ENCODE data around the gene ZBTB8OS. TPM values are rescaled to one million over a fixed set of nuclear protein-coding genes. Genes with fewer than 3 reads are reported as not detected.

The ZBTB8OS gene
- total RNA-seq, 4 donors from 2014 or later = 14.1 to 51.8 (median 22.9) TPM

GRCh38 chr1:32683397-32683796, 33.0 kb upstream of the ZBTB8OS start:
- no peak for TF ChIP-seq CTCF (IDR thresholded peaks at IDR 0.05; ENCODE audit: low read depth)

- no peak for TF ChIP-seq CTCF (IDR thresholded peaks at IDR 0.05; ENCODE audit: low read depth)
These were observed 31.6 kb upstream of the ZBTB8OS start for GRCh38 chr1:32681999-32682398.

GRCh38 chr1:32681509-32681908, 31.2 kb upstream of the ZBTB8OS start:
- no peak for TF ChIP-seq CTCF (IDR thresholded peaks at IDR 0.05; ENCODE audit: low read depth)

- TF ChIP-seq CTCF (IDR thresholded peaks at IDR 0.05; ENCODE audit: low read depth) = no peak
These were observed 30.3 kb upstream of the ZBTB8OS start for GRCh38 chr1:32680642-32681041.

- no peak for TF ChIP-seq CTCF (IDR thresholded peaks at IDR 0.05; ENCODE audit: low read depth)
These were observed 26.6 kb upstream of the ZBTB8OS start for GRCh38 chr1:32676945-32677344.

GRCh38 chr1:32666901-32667566, 16.7 kb upstream of the ZBTB8OS start:
- no peak for TF ChIP-seq CTCF (IDR thresholded peaks at IDR 0.05; ENCODE audit: low read depth)

- no peak for TF ChIP-seq CTCF (IDR thresholded peaks at IDR 0.05; ENCODE audit: low read depth)
These were observed 15.6 kb upstream of the ZBTB8OS start for GRCh38 chr1:32665915-32666314.

Data from subcutaneous adipose tissue (tissue), 4 donors.